ENCODE data around the gene RAB35. TPM values are rescaled to one million over a fixed set of nuclear protein-coding genes. Genes with fewer than 3 reads are reported as not detected.

The RAB35 gene
- total RNA-seq, 4 donors from 2014 or later = 22.4 to 36.1 (median 25.9) TPM

- TF ChIP-seq CTCF (IDR thresholded peaks at IDR 0.05) = no peak
- DNase-seq (ENCODE audit: low spot score) (no peak), ATAC-seq (ENCODE audit: low FRiP score) (no peak)
Measured at GRCh38 chr12:120126635-120127005, 10.1 kb upstream of the RAB35 start.

GRCh38 chr12:120125792-120126634 lies 9.5 kb upstream of the RAB35 start:
- DNase-seq (ENCODE audit: low spot score) (no peak), ATAC-seq (ENCODE audit: low FRiP score) (no peak)
- no peak for TF ChIP-seq CTCF (IDR thresholded peaks at IDR 0.05)

- ATAC-seq (ENCODE audit: low FRiP score) (no peak), DNase-seq (ENCODE audit: low spot score) (no peak)
- no peak for TF ChIP-seq CTCF (IDR thresholded peaks at IDR 0.05)
Measured at GRCh38 chr12:120125029-120125428, 8.5 kb upstream of the RAB35 start.

- ATAC-seq (ENCODE audit: low FRiP score) (no peak), DNase-seq (ENCODE audit: low spot score) (no peak)
- TF ChIP-seq CTCF (IDR thresholded peaks at IDR 0.05) = no peak
Measured at GRCh38 chr12:120121766-120122293, 5.3 kb upstream of the RAB35 start.

GRCh38 chr12:120121343-120121742 lies 4.8 kb upstream of the RAB35 start:
- no peak for TF ChIP-seq CTCF (IDR thresholded peaks at IDR 0.05)
- ATAC-seq (ENCODE audit: low FRiP score) (no peak), DNase-seq (ENCODE audit: low spot score) (no peak)

- TF ChIP-seq CTCF (IDR thresholded peaks at IDR 0.05) = no peak
- no peak for DNase-seq (ENCODE audit: low spot score)
- ATAC-seq (ENCODE audit: low FRiP score) = no peak
Measured at GRCh38 chr12:120119271-120119973, 2.9 kb upstream of the RAB35 start.
